ENCODE data around the gene DIS3L.

The DIS3L gene

DNA sequence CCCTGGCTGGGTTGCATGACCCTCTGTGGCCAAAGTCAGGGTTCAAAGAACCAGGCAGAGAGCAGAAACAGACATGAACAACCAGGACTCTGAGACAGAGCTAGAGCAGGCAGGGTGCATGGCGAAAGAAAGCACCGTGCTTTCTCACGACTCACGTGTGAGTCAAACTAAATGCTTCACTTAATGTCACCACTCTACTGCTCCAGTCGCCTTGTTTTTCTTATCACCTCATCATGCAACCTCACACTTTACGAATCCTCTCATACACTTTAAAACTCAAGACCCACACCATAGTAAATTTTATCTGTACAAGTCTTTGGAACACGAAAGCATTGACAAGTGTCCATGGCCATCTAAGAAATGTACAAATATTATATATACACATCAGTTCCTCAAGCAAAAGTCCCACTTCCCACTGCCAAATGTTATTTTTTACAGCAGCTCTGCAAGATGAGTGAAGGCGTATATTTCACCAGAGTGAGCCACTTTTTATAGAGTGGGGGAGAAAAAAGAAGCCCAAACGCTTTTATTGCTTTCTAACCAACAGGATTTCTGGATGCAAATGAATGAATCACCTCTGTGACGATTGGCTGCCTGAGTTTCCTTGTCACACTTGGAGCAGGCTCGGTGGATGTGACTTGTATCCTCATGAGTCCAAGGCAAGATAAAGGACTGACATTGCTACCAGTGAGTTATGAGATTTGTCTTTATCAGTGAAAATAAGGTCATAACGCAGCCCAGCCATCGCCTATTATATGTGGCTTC lies 23.9 kb upstream of the DIS3L start:
- no peak overlapping the region for H3K4me2 ChIP-seq (ENCODE audit: low read length, poor library complexity, severe bottlenecking)
- no peak overlapping the region for H2BK120ac ChIP-seq (ENCODE audit: low read depth, low read length)
- no peak overlapping the region for H3K27ac ChIP-seq (ENCODE audit: low read length, poor library complexity, severe bottlenecking)
- H3K14ac ChIP-seq (ENCODE audit: low read length in 2 of 2) = no peak overlapping the region
- H3K18ac ChIP-seq (ENCODE audit: low read depth in 1 of 2, low read length in 2 of 2) = no peak overlapping the region
- no peak overlapping the region for H2BK15ac ChIP-seq (ENCODE audit: low read depth, poor library complexity, severe bottlenecking)
- H2BK5ac ChIP-seq (ENCODE audit: low read depth, low read length, poor library complexity, severe bottlenecking) = no peak overlapping the region
- no peak overlapping the region for H3K9ac ChIP-seq (ENCODE audit: low read length)
- H4K8ac ChIP-seq (ENCODE audit: low read length) = no peak overlapping the region
- no peaks in the 10 kb centered on the region for H3K9me3 ChIP-seq (ENCODE audit: control insufficient read depth, low read length)
- no peak overlapping the region for H4K91ac ChIP-seq (ENCODE audit: low read length)
- H3K36me3 ChIP-seq (ENCODE audit: control insufficient read depth in 1 of 2, insufficient read depth in 2 of 2, low read depth in 1 of 2, low read length in 2 of 2) = no peaks in the 10 kb centered on the region
- H3K79me1 ChIP-seq (replicated peaks; ENCODE audit: low read length, poor library complexity, severe bottlenecking) = no peaks in the 10 kb centered on the region
- H2BK12ac ChIP-seq (ENCODE audit: low read length in 2 of 2) = no peak overlapping the region
- no peak overlapping the region for H2AK5ac ChIP-seq (ENCODE audit: low read length, severe bottlenecking)
- H3K4ac ChIP-seq (ENCODE audit: low read depth in 1 of 2, low read length in 2 of 2) = no peak overlapping the region
- WGBS = 31% methylated on average over 13 of the region's 13 CpGs
- H3K23ac ChIP-seq (ENCODE audit: low read length in 2 of 2) = no peak overlapping the region
- H3K27me3 ChIP-seq (ENCODE audit: control insufficient read depth in 1 of 2, insufficient read depth in 1 of 2, low read length in 2 of 2) = peaks cover 18 to 33% of the 10 kb centered on the region in 2 experiments
- no peak overlapping the region for H3K4me3 ChIP-seq (ENCODE audit: insufficient read depth in 1 of 2, low read depth in 1 of 2, low read length in 2 of 2)
- DNase-seq = peak; percentile 72
- H3K4me1 ChIP-seq (ENCODE audit: control insufficient read depth, insufficient read depth, low read depth, low read length) = peaks cover 4% of the 10 kb centered on the region
- no peak overlapping the region for H2AFZ ChIP-seq (ENCODE audit: low read depth, low read length)

GRCh38 chr15:66270932-66271331 lies 22.4 kb upstream of the DIS3L start:
- Histone ChIP-seq H3K27ac (ENCODE audit: low read length, poor library complexity, severe bottlenecking) (no peak overlapping the region), H3K9ac (ENCODE audit: low read length) (no peak overlapping the region), H2AK5ac (ENCODE audit: low read length, severe bottlenecking) (no peak overlapping the region), H3K14ac (ENCODE audit: low read length in 2 of 2) (no peak overlapping the region), H4K8ac (ENCODE audit: low read length) (no peak overlapping the region), H3K18ac (ENCODE audit: low read depth in 1 of 2, low read length in 2 of 2) (no peak overlapping the region), H2BK5ac (ENCODE audit: low read depth, low read length, poor library complexity, severe bottlenecking) (no peak overlapping the region), H3K36me3 (ENCODE audit: control insufficient read depth in 1 of 2, insufficient read depth in 2 of 2, low read depth in 1 of 2, low read length in 2 of 2) (no peaks in the 10 kb centered on the region), H3K23ac (ENCODE audit: low read length in 2 of 2) (no peak overlapping the region), H3K79me1 (replicated peaks; ENCODE audit: low read length, poor library complexity, severe bottlenecking) (no peaks in the 10 kb centered on the region), H2BK12ac (ENCODE audit: low read length in 2 of 2) (no peak overlapping the region), H2BK120ac (ENCODE audit: low read depth, low read length) (no peak overlapping the region), H3K27me3 (ENCODE audit: control insufficient read depth in 1 of 2, insufficient read depth in 1 of 2, low read length in 2 of 2) (peaks cover 14 to 31% of the 10 kb centered on the region in 2 experiments), H4K91ac (ENCODE audit: low read length) (no peak overlapping the region), H2BK15ac (ENCODE audit: low read depth, poor library complexity, severe bottlenecking) (no peak overlapping the region), H3K9me3 (ENCODE audit: control insufficient read depth, low read length) (peaks cover 8% of the 10 kb centered on the region), H3K4me1 (ENCODE audit: control insufficient read depth, insufficient read depth, low read depth, low read length) (peaks cover 4% of the 10 kb centered on the region), H3K4me2 (ENCODE audit: low read length, poor library complexity, severe bottlenecking) (no peak overlapping the region), H2AFZ (ENCODE audit: low read depth, low read length) (no peak overlapping the region), H3K4me3 (ENCODE audit: insufficient read depth in 1 of 2, low read depth in 1 of 2, low read length in 2 of 2) (no peak overlapping the region), H3K4ac (ENCODE audit: low read depth in 1 of 2, low read length in 2 of 2) (no peak overlapping the region)
- WGBS = 64% methylated on average over 6 of the region's 6 CpGs
- DNase-seq = no peak

- H3K27ac ChIP-seq (ENCODE audit: low read length, poor library complexity, severe bottlenecking) = no peak overlapping the region
- peaks cover 30 to 43% of the 10 kb centered on the region in 2 experiments for H3K27me3 ChIP-seq (ENCODE audit: control insufficient read depth in 1 of 2, insufficient read depth in 1 of 2, low read length in 2 of 2)
- no peak overlapping the region for H3K18ac ChIP-seq (ENCODE audit: low read depth in 1 of 2, low read length in 2 of 2)
- H2BK5ac ChIP-seq (ENCODE audit: low read depth, low read length, poor library complexity, severe bottlenecking) = no peak overlapping the region
- H4K91ac ChIP-seq (ENCODE audit: low read length) = no peak overlapping the region
- H4K8ac ChIP-seq (ENCODE audit: low read length) = no peak overlapping the region
- H3K14ac ChIP-seq (ENCODE audit: low read length in 2 of 2) = no peak overlapping the region
- H3K9ac ChIP-seq (ENCODE audit: low read length) = no peak overlapping the region
- no peak overlapping the region for H3K23ac ChIP-seq (ENCODE audit: low read length in 2 of 2)
- no peak overlapping the region for H2BK15ac ChIP-seq (ENCODE audit: low read depth, poor library complexity, severe bottlenecking)
- H3K9me3 ChIP-seq (ENCODE audit: control insufficient read depth, low read length) = peaks cover 8% of the 10 kb centered on the region
- H3K36me3 ChIP-seq (ENCODE audit: control insufficient read depth in 1 of 2, insufficient read depth in 2 of 2, low read depth in 1 of 2, low read length in 2 of 2) = no peaks in the 10 kb centered on the region
- no peak overlapping the region for H3K4me2 ChIP-seq (ENCODE audit: low read length, poor library complexity, severe bottlenecking)
- DNase-seq = no peak
- H2AFZ ChIP-seq (ENCODE audit: low read depth, low read length) = no peak overlapping the region
- no peak overlapping the region for H3K4me3 ChIP-seq (ENCODE audit: insufficient read depth in 1 of 2, low read depth in 1 of 2, low read length in 2 of 2)
- H3K79me1 ChIP-seq (replicated peaks; ENCODE audit: low read length, poor library complexity, severe bottlenecking) = no peaks in the 10 kb centered on the region
- no peak overlapping the region for H2BK120ac ChIP-seq (ENCODE audit: low read depth, low read length)
- H3K4ac ChIP-seq (ENCODE audit: low read depth in 1 of 2, low read length in 2 of 2) = no peak overlapping the region
- H2BK12ac ChIP-seq (ENCODE audit: low read length in 2 of 2) = no peak overlapping the region
- no peak overlapping the region for H2AK5ac ChIP-seq (ENCODE audit: low read length, severe bottlenecking)
- no peaks in the 10 kb centered on the region for H3K4me1 ChIP-seq (ENCODE audit: control insufficient read depth, insufficient read depth, low read depth, low read length)
Observed at GRCh38 chr15:66275352-66275751, 18.0 kb upstream of the DIS3L start.

GRCh38 chr15:66276546-66276945 lies 16.8 kb upstream of the DIS3L start:
- Histone ChIP-seq H3K4me3 (ENCODE audit: insufficient read depth in 1 of 2, low read depth in 1 of 2, low read length in 2 of 2) (no peak overlapping the region), H3K27ac (ENCODE audit: low read length, poor library complexity, severe bottlenecking) (no peak overlapping the region), H2BK15ac (ENCODE audit: low read depth, poor library complexity, severe bottlenecking) (no peak overlapping the region), H3K27me3 (ENCODE audit: control insufficient read depth in 1 of 2, insufficient read depth in 1 of 2, low read length in 2 of 2) (peaks cover 27 to 49% of the 10 kb centered on the region in 2 experiments), H2AFZ (ENCODE audit: low read depth, low read length) (no peak overlapping the region), H3K9me3 (ENCODE audit: control insufficient read depth, low read length) (peaks cover 8% of the 10 kb centered on the region), H2BK5ac (ENCODE audit: low read depth, low read length, poor library complexity, severe bottlenecking) (no peak overlapping the region), H3K79me1 (replicated peaks; ENCODE audit: low read length, poor library complexity, severe bottlenecking) (no peaks in the 10 kb centered on the region), H2BK120ac (ENCODE audit: low read depth, low read length) (no peak overlapping the region), H4K91ac (ENCODE audit: low read length) (no peak overlapping the region), H3K36me3 (ENCODE audit: control insufficient read depth in 1 of 2, insufficient read depth in 2 of 2, low read depth in 1 of 2, low read length in 2 of 2) (no peaks in the 10 kb centered on the region), H4K8ac (ENCODE audit: low read length) (no peak overlapping the region), H3K4ac (ENCODE audit: low read depth in 1 of 2, low read length in 2 of 2) (no peak overlapping the region), H3K4me2 (ENCODE audit: low read length, poor library complexity, severe bottlenecking) (no peak overlapping the region), H2BK12ac (ENCODE audit: low read length in 2 of 2) (no peak overlapping the region), H3K4me1 (ENCODE audit: control insufficient read depth, insufficient read depth, low read depth, low read length) (no peaks in the 10 kb centered on the region), H3K14ac (ENCODE audit: low read length in 2 of 2) (no peak overlapping the region), H2AK5ac (ENCODE audit: low read length, severe bottlenecking) (no peak overlapping the region), H3K23ac (ENCODE audit: low read length in 2 of 2) (no peak overlapping the region), H3K18ac (ENCODE audit: low read depth in 1 of 2, low read length in 2 of 2) (no peak overlapping the region), H3K9ac (ENCODE audit: low read length) (no peak overlapping the region)
- 88% methylated on average over 2 of the region's 3 CpGs for WGBS
- DNase-seq = no peak
